Pulmonary artery endothelial cell (primary cell): ENCODE measurements around the gene CHRNA3. TPM values are rescaled to one million over a fixed set of nuclear protein-coding genes. Genes with fewer than 3 reads are reported as not detected.
"Not testable (repeated sequence)": the region's sequence is repeated elsewhere in the genome, so short reads cannot be mapped to it uniquely, and the experiment has no call there.

ENCODE experiments used
- DNase-seq: peaks from one replicate; pipeline ENCODE4 v3.0.0-alpha.2; 2011; ENCODE audit warnings: low read depth, low spot score
- total RNA-seq: library from RNA; depleted of rRNA; stranded (reverse); fragments of >200 nt; gene quantifications from 2 replicates; pipeline ENCODE4 v1.2.3, GENCODE V29; 2014

CHRNA3 gene
- total RNA-seq, 1 donor from 2014 or later = not detected

GRCh38 chr15:78561490-78561889 lies 59.3 kb downstream of the CHRNA3 start:
- no peak for DNase-seq

GRCh38 chr15:78560201-78560600 lies 60.6 kb downstream of the CHRNA3 start:
- DNase-seq = not testable (repeated sequence)

- DNase-seq = no peak
Measured at GRCh38 chr15:78552597-78552996, 68.2 kb downstream of the CHRNA3 start.

- DNase-seq = no peak
Measured at GRCh38 chr15:78551902-78552301, 68.9 kb downstream of the CHRNA3 start.

- no peak for DNase-seq
Measured at GRCh38 chr15:78550815-78551214, 70.0 kb downstream of the CHRNA3 start.

GRCh38 chr15:78550194-78550593 lies 70.6 kb downstream of the CHRNA3 start:
- no peak for DNase-seq

Other genes starting within 250 kb of the CHRNA3 start
- 21.4 and 23.5 TPM in 2 replicates for gene IREB2, start 182.8 kb downstream of the CHRNA3 start, total RNA-seq
- 2.3 and 2.6 TPM in 2 replicates for gene HYKK, start 113.4 kb downstream of the CHRNA3 start, total RNA-seq
- gene PSMA4, start 80.6 kb downstream of the CHRNA3 start, total RNA-seq = 283 and 364 TPM in 2 replicates
- gene CHRNA5, start 55.5 kb downstream of the CHRNA3 start, total RNA-seq = 6.2 and 8.8 TPM in 2 replicates
- gene CHRNB4, start 20.2 kb upstream of the CHRNA3 start, total RNA-seq = not detected in 2 replicates
- gene ADAMTS7, start 190.5 kb upstream of the CHRNA3 start, total RNA-seq = 6.6 and 11.5 TPM in 2 replicates